Renal cortex interstitium (tissue), 11 donors: ENCODE measurements around the gene GAD2. TPM values are rescaled to one million over a fixed set of nuclear protein-coding genes. Genes with fewer than 3 reads are reported as not detected.

Experiments
- DNase-seq, 11 donors: peaks; one replicate each; pipeline ENCODE4 v3.0.0-alpha.2; 2013; ENCODE audit warnings: low read depth in 9 of 11, low spot score in 4 of 11; ENCODE audit errors: extremely low read depth in 1 of 11
- polyA plus RNA-seq, 3 donors: library from polyadenylated mRNA; unstranded; fragments of 120-200 nt; gene quantifications; one replicate each; pipeline ENCODE4 v1.2.1, GENCODE V29; 2013; ENCODE audit not compliant: insufficient read length in 3 of 3

GAD2 gene
- polyA plus RNA-seq, 3 donors: 2.3 to 3.6 (median 3.1) TPM

GRCh38 chr10:26290236-26290635, 73.7 kb downstream of the GAD2 start:
- no peak for DNase-seq

- no peak for DNase-seq
Observed at GRCh38 chr10:26291721-26292480, 75.3 kb downstream of the GAD2 start.

GRCh38 chr10:26296360-26296759, 79.8 kb downstream of the GAD2 start:
- no peak for DNase-seq

GRCh38 chr10:26300001-26300400, 83.4 kb downstream of the GAD2 start:
- no peak for DNase-seq

- DNase-seq: no peak
Observed at GRCh38 chr10:26303366-26303765, 86.8 kb downstream of the GAD2 start.

- no peak for DNase-seq
Observed at GRCh38 chr10:26310361-26310760, 93.8 kb downstream of the GAD2 start.

GRCh38 chr10:26311383-26311940, 94.9 kb downstream of the GAD2 start:
- DNase-seq: no peak

GRCh38 chr10:26314265-26315013, 97.9 kb downstream of the GAD2 start:
- DNase-seq: no peak

- DNase-seq: no peak
Observed at GRCh38 chr10:26318672-26319071, 102.1 kb downstream of the GAD2 start.

GRCh38 chr10:26323219-26323618, 106.6 kb downstream of the GAD2 start:
- no peak for DNase-seq

GRCh38 chr10:26326851-26327250, 110.3 kb downstream of the GAD2 start:
- DNase-seq: no peak

GRCh38 chr10:26327811-26328210, 111.2 kb downstream of the GAD2 start:
- DNase-seq: no peak

- DNase-seq: no peak
Observed at GRCh38 chr10:26331371-26331770, 114.8 kb downstream of the GAD2 start.

- no peak for DNase-seq
Observed at GRCh38 chr10:26334232-26334931, 117.8 kb downstream of the GAD2 start.

GRCh38 chr10:26334932-26335573, 118.5 kb downstream of the GAD2 start:
- DNase-seq: peak in 10 of 11 donors; percentile 17 to 52 (median 40)

GRCh38 chr10:26335574-26336093, 119.1 kb downstream of the GAD2 start:
- no peak for DNase-seq

- no peak for DNase-seq
Observed at GRCh38 chr10:26336979-26337378, 120.4 kb downstream of the GAD2 start.

GRCh38 chr10:26341701-26342100, 125.1 kb downstream of the GAD2 start:
- DNase-seq: no peak
